Left lung (tissue), 10 donors: Measurements from ENCODE around the gene ERI3. TPM values are rescaled to one million over a fixed set of nuclear protein-coding genes. Genes with fewer than 3 reads are reported as not detected.

Experiments
- ATAC-seq: fragments of 200-7000 bp; cut with Tn5 transposase; one replicate; pipeline ENCODE4 v1.9.1; 2020; ENCODE audit warnings: moderate library complexity
- DNase-seq, 4 donors: peaks; one replicate each; pipeline ENCODE4 v3.0.0-alpha.2; 2013 to 2020
- H3K27ac ChIP-seq, 2 donors: fragments of 200-600 bp; sonication (generic) in 1 of 2; one replicate each; pipeline versions ENCODE4 v1.5.0 to v1.8.0; 2020 to 2021
- H3K27me3 ChIP-seq, 2 donors: fragments of 200-600 bp; sonication (generic) in 1 of 2; one replicate each; pipeline versions ENCODE4 v1.5.0 to v1.8.0; 2020 to 2021
- H3K36me3 ChIP-seq, 2 donors: fragments of 200-600 bp; sonication (generic) in 1 of 2; one replicate each; pipeline versions ENCODE4 v1.5.0 to v1.8.0; 2020 to 2021
- H3K4me1 ChIP-seq, 2 donors: fragments of 200-600 bp; one replicate each; pipeline ENCODE4 v1.8.0; 2021
- H3K4me3 ChIP-seq, 2 donors: fragments of 200-600 bp; sonication (generic) in 1 of 2; one replicate each; pipeline versions ENCODE4 v1.5.0 to v1.8.0; 2020 to 2021; ENCODE audit warnings: mild to moderate bottlenecking in 1 of 2
- H3K9me3 ChIP-seq, 2 donors: fragments of 200-600 bp; sonication (generic) in 1 of 2; one replicate each; pipeline versions ENCODE4 v1.5.0 to v1.8.0; 2020 to 2021
- CTCF ChIP-seq, 2 donors: fragments of 200-600 bp; sonication (generic) in 1 of 2; IDR thresholded peaks; one replicate each; pipeline versions ENCODE4 v1.5.0 to v1.8.0; 2021; ENCODE audit warnings: antibody characterized with exemption in 2 of 2
- intact Hi-C, 2 donors: fragments of 100-400 bp; cut with DNase I; formaldehyde crosslinking; loops; one replicate each; pipeline versions ENCODE4 v1.11.2 to v1.14.2; 2022
- polyA plus RNA-seq, 6 donors: library from polyadenylated mRNA; unstranded; fragments of 120-200 nt; gene quantifications; one replicate each; pipeline ENCODE4 v1.2.1, GENCODE V29; 2013; ENCODE audit not compliant: insufficient read length in 6 of 6
- total RNA-seq, 2 donors: library from RNA; stranded (reverse); fragmentation: NEBNext Ultra II Directional; extraction: Animal tissue kit (Norgen Biotek cat#: 25700); gene quantifications; one replicate each; pipeline ENCODE4 v1.2.1, GENCODE V29; 2021
- donor health status: DM: no; HTN: yes; CAD: no.
- donor health status: DM: no; HTN: no; CAD: no.

The ERI3 gene
- total and polyA plus RNA-seq, 8 donors: 44.5 to 70.7 (median 65.3) TPM

- intact Hi-C loops: no loop called here
- no peak for TF ChIP-seq CTCF (IDR thresholded peaks at IDR 0.05)
- ATAC-seq (no peak), DNase-seq (peak in 1 of 4 donors; percentile 54)
- no peaks in the 10 kb centered on the region for H3K9me3 ChIP-seq
- H3K4me3 ChIP-seq: no peak overlapping the region
- peaks cover 0 to 29% of the 10 kb centered on the region in 2 donors for H3K4me1 ChIP-seq
- peaks cover 0 to 16% of the 10 kb centered on the region in 2 donors for H3K36me3 ChIP-seq
- no peaks in the 10 kb centered on the region for H3K27me3 ChIP-seq
- H3K27ac ChIP-seq: no peak overlapping the region
Observed at GRCh38 chr1:44242746-44243145, 112.3 kb downstream of the ERI3 start.

GRCh38 chr1:44240802-44241671 is 114.0 kb downstream of the ERI3 start:
- Histone ChIP-seq H3K4me1 (peaks cover 0 to 29% of the 10 kb centered on the region in 2 donors), H3K4me3 (no peak overlapping the region), H3K27ac (no peak overlapping the region), H3K9me3 (no peaks in the 10 kb centered on the region), H3K27me3 (no peaks in the 10 kb centered on the region), H3K36me3 (peaks cover 0 to 11% of the 10 kb centered on the region in 2 donors)
- no peak for TF ChIP-seq CTCF (IDR thresholded peaks at IDR 0.05)
- DNase-seq (peak in 1 of 4 donors; percentile 23), ATAC-seq (peak; percentile 69)
- intact Hi-C loops: no loop called here

- Histone ChIP-seq H3K4me3 (no peak overlapping the region), H3K36me3 (peaks cover 0 to 11% of the 10 kb centered on the region in 2 donors), H3K27ac (peak overlapping the region in 1 of 2 donors; percentile 0), H3K27me3 (no peaks in the 10 kb centered on the region), H3K4me1 (peaks cover 0 to 29% of the 10 kb centered on the region in 2 donors), H3K9me3 (no peaks in the 10 kb centered on the region)
- peak in 2 of 4 donors; percentile 11 to 54 for DNase-seq
- ATAC-seq: peak; percentile 7
- intact Hi-C loops: no loop called here
- no peak for TF ChIP-seq CTCF (IDR thresholded peaks at IDR 0.05)
Observed at GRCh38 chr1:44239961-44240371, 115.1 kb downstream of the ERI3 start.

GRCh38 chr1:44239331-44239960 is 115.6 kb downstream of the ERI3 start:
- no peak overlapping the region for H3K4me3 ChIP-seq
- H3K9me3 ChIP-seq: no peaks in the 10 kb centered on the region
- peaks cover 0 to 11% of the 10 kb centered on the region in 2 donors for H3K36me3 ChIP-seq
- H3K27ac ChIP-seq: peak overlapping the region in 1 of 2 donors; percentile 0
- ATAC-seq (no peak), DNase-seq (peak in 2 of 4 donors; percentile 36 to 57)
- intact Hi-C loops: no loop called here
- H3K4me1 ChIP-seq: peaks cover 0 to 29% of the 10 kb centered on the region in 2 donors
- no peak for TF ChIP-seq CTCF (IDR thresholded peaks at IDR 0.05)
- no peaks in the 10 kb centered on the region for H3K27me3 ChIP-seq

- no peak for TF ChIP-seq CTCF (IDR thresholded peaks at IDR 0.05)
- H3K27me3 ChIP-seq: no peaks in the 10 kb centered on the region
- H3K9me3 ChIP-seq: no peaks in the 10 kb centered on the region
- DNase-seq (no peak), ATAC-seq (no peak)
- intact Hi-C loops: no loop called here
- peaks cover 0 to 11% of the 10 kb centered on the region in 2 donors for H3K36me3 ChIP-seq
- H3K4me1 ChIP-seq: peaks cover 0 to 29% of the 10 kb centered on the region in 2 donors
- H3K27ac ChIP-seq: no peak overlapping the region
- no peak overlapping the region for H3K4me3 ChIP-seq
Observed at GRCh38 chr1:44238660-44239059, 116.4 kb downstream of the ERI3 start.
